GM21786 (cell line): Measurements from ENCODE around the gene AMOTL2.

ENCODE experiments used
- ATAC-seq: cut with Tn5 transposase; IDR thresholded peaks from one replicate; pipeline ENCODE4 v1.9.1; 2021; ENCODE audit not compliant: unreplicated experiment

AMOTL2 gene

GRCh38 chr3:134336587-134336986 is 37.7 kb downstream of the AMOTL2 start:
- ATAC-seq = no peak

- ATAC-seq = no peak
These were observed 39.4 kb downstream of the AMOTL2 start for GRCh38 chr3:134334901-134335280.

GRCh38 chr3:134334231-134334900 is 39.9 kb downstream of the AMOTL2 start:
- ATAC-seq = no peak

- ATAC-seq = no peak
These were observed 40.6 kb downstream of the AMOTL2 start for GRCh38 chr3:134333522-134334181.

- ATAC-seq = no peak
These were observed 41.9 kb downstream of the AMOTL2 start for GRCh38 chr3:134332344-134332743.

- no peak for ATAC-seq
These were observed 42.4 kb downstream of the AMOTL2 start for GRCh38 chr3:134331811-134332199.

GRCh38 chr3:134330883-134331810 is 43.1 kb downstream of the AMOTL2 start:
- no peak for ATAC-seq

GRCh38 chr3:134328846-134329245 is 45.4 kb downstream of the AMOTL2 start:
- no peak for ATAC-seq

- no peak for ATAC-seq
These were observed 46.1 kb downstream of the AMOTL2 start for GRCh38 chr3:134328147-134328591.

- ATAC-seq = no peak
These were observed 46.7 kb downstream of the AMOTL2 start for GRCh38 chr3:134327594-134327975.

- ATAC-seq = no peak
These were observed 47.3 kb downstream of the AMOTL2 start for GRCh38 chr3:134326760-134327593.

- no peak for ATAC-seq
These were observed 48.1 kb downstream of the AMOTL2 start for GRCh38 chr3:134326126-134326525.

- ATAC-seq = no peak
These were observed 48.5 kb downstream of the AMOTL2 start for GRCh38 chr3:134325706-134326105.

GRCh38 chr3:134325061-134325705 is 49.1 kb downstream of the AMOTL2 start:
- no peak for ATAC-seq

- ATAC-seq = no peak
These were observed 50.0 kb downstream of the AMOTL2 start for GRCh38 chr3:134323966-134324962.

- ATAC-seq = no peak
These were observed 52.0 kb downstream of the AMOTL2 start for GRCh38 chr3:134322286-134322685.

GRCh38 chr3:134320749-134321148 is 53.5 kb downstream of the AMOTL2 start:
- no peak for ATAC-seq

GRCh38 chr3:134319931-134320330 is 54.3 kb downstream of the AMOTL2 start:
- no peak for ATAC-seq

- no peak for ATAC-seq
These were observed 56.1 kb downstream of the AMOTL2 start for GRCh38 chr3:134318166-134318565.
